Measurements from ENCODE around the gene PLCB1.

Gene PLCB1

GRCh38 chr20:8212286-8212685 is 80.2 kb downstream of the PLCB1 start:
- DNase-seq (ENCODE audit: low read depth in 2 of 2), result no peak

DNA sequence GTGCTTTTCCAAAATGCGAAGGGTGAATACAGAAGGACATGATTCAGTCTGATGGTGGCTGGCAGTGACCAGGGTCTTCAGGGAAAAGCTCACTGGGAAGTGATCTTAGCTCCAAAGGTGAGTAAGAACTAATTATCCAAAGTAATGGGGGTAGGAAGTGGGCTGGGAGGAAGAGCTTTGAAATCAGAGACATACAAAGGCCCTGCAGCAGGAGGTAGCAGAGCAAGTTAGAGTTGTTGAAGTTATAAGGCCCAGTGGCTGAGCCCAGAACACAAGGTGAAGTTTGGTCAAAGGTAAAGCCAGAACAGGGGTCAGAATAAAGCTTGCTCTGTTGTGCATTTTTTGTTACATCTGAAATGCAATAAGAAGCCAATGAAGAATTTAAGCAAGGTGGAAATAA is 81.2 kb downstream of the PLCB1 start:
- no peak for DNase-seq (ENCODE audit: low read depth in 2 of 2)

DNA sequence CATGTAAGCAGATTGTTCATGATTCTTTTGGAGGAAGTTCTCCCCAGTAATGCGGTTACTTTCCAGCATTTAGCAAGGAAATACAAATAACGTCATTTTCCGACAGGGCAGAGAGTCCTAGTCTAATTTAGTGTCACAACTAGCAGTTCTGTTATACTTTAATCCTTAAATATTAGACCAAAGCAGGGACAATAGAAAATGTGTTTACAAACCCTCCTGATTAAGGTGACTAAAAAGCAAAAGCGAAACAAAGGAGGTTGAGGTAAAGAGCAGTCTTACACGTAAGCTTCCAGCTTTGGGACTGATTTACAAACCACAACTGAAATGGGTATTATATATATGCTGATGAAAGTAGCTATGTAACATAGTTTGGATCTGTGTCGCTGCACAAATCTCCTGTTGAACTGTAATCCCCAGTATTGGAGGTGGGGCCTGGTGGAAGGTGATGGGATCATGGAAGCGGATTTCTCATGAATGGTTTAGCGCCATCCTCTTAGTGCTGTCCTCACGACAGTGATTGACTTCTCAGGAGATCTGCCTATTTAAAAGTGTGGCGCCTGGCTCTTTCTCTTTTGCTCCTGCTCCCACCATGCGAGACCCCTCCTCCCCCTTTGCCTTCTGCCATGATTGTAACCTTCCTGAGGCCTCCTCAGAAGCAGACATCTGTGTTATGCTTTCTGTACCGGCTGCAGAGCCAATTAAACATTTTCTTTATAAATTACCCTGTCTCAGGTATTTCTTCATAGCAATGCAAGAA is 81.9 kb downstream of the PLCB1 start:
- no peak for DNase-seq (ENCODE audit: low read depth in 2 of 2)

DNA sequence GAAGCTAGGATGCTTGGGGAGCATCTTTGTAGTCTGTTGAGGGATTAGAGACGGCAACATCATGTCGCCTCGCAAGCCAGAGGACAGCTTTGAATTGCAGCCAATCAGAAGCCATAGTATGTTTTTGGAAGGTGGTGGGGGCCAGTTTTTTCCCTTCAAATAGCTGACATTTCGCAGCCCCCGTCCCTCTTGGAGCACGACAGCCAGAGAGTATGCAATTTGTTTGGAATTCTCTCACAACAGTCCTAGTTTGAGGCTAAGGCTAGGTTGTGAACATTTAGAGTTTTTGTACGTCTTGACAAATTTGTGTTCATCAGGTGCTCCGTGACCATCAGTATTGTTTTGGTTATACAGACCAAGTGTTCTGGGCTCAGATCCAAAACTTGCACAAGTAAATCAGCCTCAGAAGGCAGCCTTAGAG is 83.3 kb downstream of the PLCB1 start:
- DNase-seq (ENCODE audit: low read depth in 2 of 2), result no peak

- no peak for DNase-seq (ENCODE audit: low read depth in 2 of 2)
These were observed 84.5 kb downstream of the PLCB1 start for GRCh38 chr20:8216375-8217200.

GRCh38 chr20:8218861-8219260 is 86.8 kb downstream of the PLCB1 start:
- DNase-seq (ENCODE audit: low read depth in 2 of 2), result no peak

GRCh38 chr20:8219403-8219802 is 87.3 kb downstream of the PLCB1 start:
- no peak for DNase-seq (ENCODE audit: low read depth in 2 of 2)

- no peak for DNase-seq (ENCODE audit: low read depth in 2 of 2)
These were observed 88.7 kb downstream of the PLCB1 start for GRCh38 chr20:8220716-8221115.

- DNase-seq (ENCODE audit: low read depth in 2 of 2), result no peak
These were observed 89.9 kb downstream of the PLCB1 start for GRCh38 chr20:8221887-8222419.

DNA sequence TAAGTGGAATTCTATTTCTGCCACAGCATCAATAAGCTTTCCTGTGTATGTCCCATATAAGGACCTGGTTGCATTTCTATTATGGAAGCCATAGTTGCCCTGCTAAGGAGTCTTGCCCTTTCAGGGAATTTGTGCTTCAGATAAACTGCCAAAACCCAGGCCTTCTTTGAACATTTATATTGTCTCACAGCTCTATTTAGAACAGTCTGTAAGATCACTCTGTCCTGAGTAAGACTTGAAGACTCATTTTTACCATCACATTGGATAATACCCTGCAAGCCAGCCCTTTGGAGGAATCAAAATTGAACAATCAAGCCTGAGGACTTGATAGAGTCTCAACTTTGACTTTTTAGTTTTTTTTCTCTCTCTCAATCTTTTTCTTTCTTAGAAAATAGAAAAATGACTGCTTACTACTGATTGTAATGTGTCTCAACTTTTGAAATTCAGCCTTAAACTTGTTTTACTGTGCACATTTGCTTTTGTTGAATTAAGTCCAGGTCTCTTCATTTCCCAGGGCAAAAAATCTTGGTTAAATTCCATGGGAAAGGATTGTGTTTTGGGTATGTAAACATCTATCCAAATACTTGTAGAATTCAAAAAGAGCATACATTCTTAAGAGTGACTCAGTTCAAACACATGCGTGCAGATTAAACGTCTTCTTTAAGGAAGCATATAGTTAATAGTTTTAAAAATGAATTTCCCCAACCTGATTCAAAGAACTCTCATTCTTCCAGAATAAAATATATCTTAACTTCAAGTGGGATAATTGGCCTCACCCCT is 91.2 kb downstream of the PLCB1 start:
- no peak for DNase-seq (ENCODE audit: low read depth in 2 of 2)

DNA sequence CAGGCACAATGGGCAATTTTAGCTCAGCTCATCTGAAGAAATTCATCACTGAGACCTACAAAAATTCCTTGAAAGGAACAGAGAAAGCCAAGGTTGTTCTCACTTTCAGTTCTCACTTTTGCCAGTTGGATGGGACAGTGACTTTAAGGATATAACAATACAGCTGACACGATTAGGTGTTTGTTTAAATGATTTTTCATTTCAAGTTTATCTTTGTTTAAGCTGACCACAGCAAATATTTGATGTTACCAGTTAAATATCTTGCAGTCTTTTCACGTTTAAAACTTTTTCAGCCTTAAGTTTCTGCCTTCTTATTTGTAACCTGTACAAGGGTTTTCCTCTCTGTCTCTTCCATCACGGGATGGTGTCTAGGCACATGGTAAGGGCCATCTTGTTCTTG is 93.6 kb downstream of the PLCB1 start:
- DNase-seq (ENCODE audit: low read depth in 2 of 2), result no peak

DNA sequence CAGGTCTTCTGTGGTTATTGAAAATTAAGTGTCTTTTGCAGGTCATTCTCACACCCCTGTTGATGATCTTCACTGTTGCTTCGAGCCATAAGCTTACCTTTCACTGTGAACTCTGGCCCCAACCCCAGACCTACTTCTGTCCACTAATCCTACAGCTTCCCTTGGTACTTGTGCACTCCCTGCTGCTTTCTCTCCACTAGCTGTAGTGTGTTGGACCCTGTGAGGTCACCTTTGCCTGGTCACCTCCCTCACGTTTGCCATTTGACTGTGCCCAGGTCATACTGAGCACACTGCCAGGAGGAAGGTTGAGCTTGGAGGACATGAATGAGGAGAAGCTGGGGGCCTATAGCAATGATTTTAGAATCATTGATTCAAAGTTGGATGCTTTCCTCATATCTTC is 94.0 kb downstream of the PLCB1 start:
- no peak for DNase-seq (ENCODE audit: low read depth in 2 of 2)

DNA sequence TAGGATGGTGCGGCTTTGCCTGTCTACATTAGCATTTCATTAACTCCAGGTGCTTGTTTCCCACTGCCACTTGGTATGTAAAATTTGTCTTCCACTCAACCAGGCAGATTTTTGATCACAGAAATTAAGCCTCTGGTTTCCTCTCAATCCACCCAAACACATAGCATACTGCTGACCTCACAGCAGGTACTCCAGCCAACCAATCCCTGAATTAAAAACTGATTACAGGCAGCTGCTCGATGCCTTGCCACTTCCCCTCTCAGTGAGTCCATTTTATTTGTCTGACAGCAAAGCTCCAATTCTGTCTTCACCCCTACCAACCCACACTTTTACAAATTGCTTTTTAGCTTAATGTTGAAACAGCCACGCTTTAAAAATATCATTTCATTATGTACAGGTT is 95.2 kb downstream of the PLCB1 start:
- DNase-seq (ENCODE audit: low read depth in 2 of 2), result no peak

DNA sequence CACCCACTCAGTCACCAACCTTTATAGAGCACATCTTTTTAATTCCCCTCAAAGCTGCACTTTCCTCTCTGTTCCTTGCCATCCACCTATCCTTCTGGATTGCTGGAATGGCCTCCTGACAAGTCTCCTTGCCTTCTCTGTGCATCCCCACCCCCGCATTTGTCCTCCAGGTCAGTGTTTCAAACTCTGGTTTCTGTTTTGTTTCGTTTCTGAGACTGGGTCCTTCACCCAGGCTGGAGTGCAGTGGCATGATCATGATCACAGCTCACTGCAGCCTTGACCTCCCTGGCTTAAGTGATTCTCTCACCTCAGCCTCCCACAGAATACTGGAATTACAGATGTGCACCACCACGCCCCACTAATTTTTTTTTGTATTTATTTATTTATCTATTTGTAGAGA is 96.2 kb downstream of the PLCB1 start:
- DNase-seq (ENCODE audit: low read depth in 2 of 2), result no peak

GRCh38 chr20:8229090-8229489 is 97.0 kb downstream of the PLCB1 start:
- no peak for DNase-seq (ENCODE audit: low read depth in 2 of 2)

DNA sequence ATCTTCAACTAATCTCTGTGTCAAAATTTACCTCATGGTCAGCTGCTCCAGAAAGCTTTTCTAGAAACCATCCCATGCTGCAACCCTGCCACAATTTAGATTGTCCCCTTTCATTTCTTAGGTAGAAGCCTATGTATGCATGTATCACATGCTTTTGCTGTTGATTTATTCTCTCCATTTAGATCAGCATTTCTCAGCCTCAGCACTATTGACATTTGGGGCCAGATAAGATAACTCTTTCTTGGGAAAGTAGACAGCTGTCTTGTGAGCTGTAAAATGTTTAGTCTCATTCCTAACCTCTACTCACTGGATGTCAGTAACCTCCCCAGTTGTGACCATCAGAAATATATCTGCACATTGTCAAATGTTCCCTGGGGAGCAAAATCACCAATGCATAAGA is 99.0 kb downstream of the PLCB1 start:
- DNase-seq (ENCODE audit: low read depth in 2 of 2), result no peak

- DNase-seq (ENCODE audit: low read depth in 2 of 2), result no peak
These were observed 100.3 kb downstream of the PLCB1 start for GRCh38 chr20:8232332-8232731.

- no peak for DNase-seq (ENCODE audit: low read depth in 2 of 2)
These were observed 102.5 kb downstream of the PLCB1 start for GRCh38 chr20:8234580-8234979.

DNA sequence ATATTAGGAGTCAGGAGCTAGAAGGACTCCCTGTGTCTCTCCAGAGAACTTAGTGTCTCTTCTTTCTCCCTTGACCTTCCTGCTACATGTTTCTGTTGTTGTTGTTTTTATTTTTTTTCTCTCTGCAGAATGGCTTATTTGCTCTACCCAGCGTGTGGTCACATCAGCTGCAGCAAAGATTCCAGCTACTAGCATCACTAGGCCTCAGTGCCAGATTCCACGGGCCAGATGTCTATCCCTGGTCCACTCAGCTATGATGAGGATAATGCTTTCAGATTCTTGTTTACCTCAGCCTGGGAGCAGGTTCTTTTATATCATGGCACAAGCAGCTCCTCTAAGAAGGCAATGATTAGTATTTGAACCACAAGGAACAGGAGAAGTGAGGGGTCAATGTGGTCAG is 110.0 kb downstream of the PLCB1 start:
- DNase-seq (ENCODE audit: low read depth in 2 of 2), result no peak

DNA sequence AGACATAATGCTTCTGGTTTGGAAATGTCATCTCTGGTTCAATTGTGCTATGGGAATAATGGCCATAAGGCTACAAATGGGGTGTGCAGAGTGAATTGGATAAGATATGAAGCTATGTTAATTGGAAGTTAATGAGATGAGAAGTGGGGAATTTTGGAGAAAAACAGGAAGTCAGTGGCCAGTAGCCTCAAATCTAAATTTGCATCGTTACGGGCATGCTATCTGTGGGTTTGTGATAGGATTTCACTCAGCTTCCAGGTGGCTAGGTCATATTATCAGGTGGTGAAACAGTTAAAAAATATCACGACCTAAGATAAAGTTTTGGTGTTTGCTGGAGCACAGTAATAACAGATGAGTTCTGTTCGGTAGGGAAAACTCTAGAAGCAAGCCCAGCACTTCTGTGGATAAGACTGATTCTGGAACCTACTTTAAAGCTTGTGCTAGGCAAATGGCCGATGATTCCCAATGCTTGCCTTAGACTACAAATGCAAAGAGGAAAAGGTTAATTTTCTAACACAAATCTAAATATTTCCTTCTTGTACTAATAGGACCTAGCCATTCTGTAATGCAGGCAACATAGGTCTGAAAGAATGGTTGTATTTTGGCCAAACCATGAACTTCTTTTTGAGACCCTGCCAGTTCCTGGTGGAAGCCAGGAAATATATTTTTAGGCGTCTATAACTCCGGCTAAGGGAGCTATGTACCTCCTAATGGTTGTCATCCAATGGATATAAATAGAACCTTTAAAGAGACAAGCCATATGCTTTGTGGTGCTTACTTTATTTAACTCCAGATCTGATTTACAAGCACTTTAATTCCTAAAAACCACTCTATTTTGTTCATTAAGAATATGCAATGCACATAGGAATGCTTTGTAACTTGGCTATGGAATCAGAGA is 111.0 kb downstream of the PLCB1 start:
- DNase-seq (ENCODE audit: low read depth in 2 of 2), result no peak

- no peak for DNase-seq (ENCODE audit: low read depth in 2 of 2)
These were observed 112.6 kb downstream of the PLCB1 start for GRCh38 chr20:8244637-8245036.

Data from stimulated activated CD8-positive, alpha-beta memory T cell treated with anti-CD3 and anti-CD28 coated beads, Interleukin-2, amount 100 ng/mL, for 48 hours (primary cell).